NT2/D1 (cell line): Measurements from ENCODE around the gene TEX28.

ENCODE experiments used
- DNase-seq: peaks from one replicate; pipeline ENCODE4 v3.0.0-alpha.2; 2011; ENCODE audit warnings: low read depth, low spot score
- H3K27me3 ChIP-seq: 2 replicates; pipeline ENCODE4 v1.6.0; 2011; ENCODE audit warnings: mild to moderate bottlenecking; ENCODE audit not compliant: insufficient read length, insufficient read depth
- H3K36me3 ChIP-seq: 2 replicates; pipeline ENCODE4 v1.6.1; 2011; ENCODE audit warnings: mild to moderate bottlenecking, low read length, mixed read lengths; ENCODE audit not compliant: insufficient read depth, insufficient read length
- H3K4me1 ChIP-seq: 2 replicates; pipeline ENCODE4 v1.5.1; 2011; ENCODE audit not compliant: insufficient read depth, insufficient read length
- H3K4me3 ChIP-seq: 2 replicates; pipeline ENCODE4 v1.5.1; 2011; ENCODE audit warnings: low read depth; ENCODE audit not compliant: insufficient read length
- H3K9ac ChIP-seq: 2 replicates; pipeline ENCODE4 v1.6.0; 2011; ENCODE audit warnings: low read depth; ENCODE audit not compliant: insufficient read length
- H3K9me3 ChIP-seq: 2 replicates; pipeline ENCODE4 v1.5.1; 2011; ENCODE audit warnings: mild to moderate bottlenecking, low read length; ENCODE audit not compliant: insufficient read depth
- SUZ12 ChIP-seq: IDR thresholded peaks from 2 replicates; pipeline ENCODE4 v1.6.1; 2011; ENCODE audit not compliant: insufficient read length, insufficient read depth; ENCODE audit errors: extremely low read depth
- YY1 ChIP-seq: IDR thresholded peaks from 2 replicates; pipeline ENCODE4 v1.6.1; 2011; ENCODE audit not compliant: insufficient read length, insufficient read depth
- ZNF274 ChIP-seq: IDR thresholded peaks from 2 replicates; pipeline ENCODE4 v1.6.1; 2011; ENCODE audit warnings: mild to moderate bottlenecking, low read depth, low read length

TEX28 gene

DNA sequence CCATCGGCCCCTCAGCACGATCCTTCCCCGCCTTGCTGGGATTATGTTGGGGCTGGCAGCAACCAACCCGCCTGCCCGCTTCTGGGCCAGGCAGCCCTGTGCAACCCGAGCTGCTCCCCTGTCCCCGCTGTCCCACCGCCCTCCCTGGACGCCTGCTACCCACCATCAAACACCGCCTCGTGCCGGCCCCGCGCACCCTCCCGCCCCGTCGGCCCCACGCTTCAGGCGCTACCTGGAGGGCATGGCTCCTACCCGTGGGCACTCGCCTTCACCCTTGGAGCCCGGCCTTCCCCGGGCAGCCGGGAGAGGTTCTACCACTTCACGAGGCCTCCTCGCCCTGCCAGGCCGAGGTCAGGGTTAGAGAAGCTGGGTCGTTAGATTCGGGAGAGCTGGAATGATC lies 37.6 kb upstream of the TEX28 start:
- DNase-seq = no peak
- Histone ChIP-seq H3K36me3 (no peaks in the 10 kb centered on the region), H3K27me3 (no peaks in the 10 kb centered on the region), H3K9me3 (no peaks in the 10 kb centered on the region), H3K9ac (no peak overlapping the region), H3K4me3 (no peak overlapping the region), H3K4me1 (no peaks in the 10 kb centered on the region)
- TF ChIP-seq SUZ12 (no peak), YY1 (no peak), ZNF274 (no peak)

DNA sequence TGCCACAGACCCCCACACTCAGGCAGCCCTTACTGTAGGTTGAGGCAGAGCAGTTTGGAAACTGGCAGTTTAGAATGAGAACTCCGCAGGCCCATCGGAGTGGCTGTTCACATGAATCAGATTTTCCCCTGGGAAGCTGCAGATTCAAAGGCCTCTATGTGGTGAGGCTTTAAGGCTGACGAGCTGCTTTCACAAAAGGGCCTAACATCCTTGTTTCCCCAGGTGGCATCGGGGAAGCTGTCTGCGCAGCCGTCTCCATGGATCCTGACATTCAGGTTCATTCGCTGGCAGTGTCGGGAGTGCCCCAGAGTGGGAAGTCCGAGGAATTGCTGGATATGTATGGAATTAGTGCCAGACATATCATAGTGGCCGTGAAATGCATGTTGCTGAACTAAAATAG lies 34.4 kb upstream of the TEX28 start:
- no peaks in the 10 kb centered on the region for H3K9me3 ChIP-seq
- H3K27me3 ChIP-seq = no peaks in the 10 kb centered on the region
- no peak overlapping the region for H3K4me3 ChIP-seq
- no peak for TF ChIP-seq SUZ12
- TF ChIP-seq ZNF274 = no peak
- no peak for TF ChIP-seq YY1
- no peaks in the 10 kb centered on the region for H3K4me1 ChIP-seq
- no peak for DNase-seq
- H3K36me3 ChIP-seq = no peaks in the 10 kb centered on the region
- no peak overlapping the region for H3K9ac ChIP-seq

DNA sequence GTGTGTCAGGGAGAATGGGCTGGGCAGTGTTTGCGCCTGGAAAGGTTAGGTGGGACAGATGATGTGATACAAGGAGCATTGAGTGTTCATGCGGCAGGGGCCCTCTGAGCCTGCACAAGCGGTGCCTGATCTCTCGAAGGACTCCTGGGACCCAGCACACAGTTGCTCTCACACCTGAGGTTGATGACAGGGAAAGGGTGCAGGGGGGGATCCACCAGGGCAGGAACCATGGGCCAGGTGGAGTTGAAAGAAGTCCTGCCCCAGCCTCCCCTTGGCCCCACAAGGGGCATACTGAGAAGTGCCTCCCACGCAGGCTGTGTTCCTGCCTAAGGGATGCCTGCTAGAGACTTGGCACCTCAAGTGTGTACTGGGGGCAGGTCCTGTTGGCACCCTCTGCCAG lies 33.7 kb upstream of the TEX28 start:
- Histone ChIP-seq H3K36me3 (no peaks in the 10 kb centered on the region), H3K9me3 (no peaks in the 10 kb centered on the region), H3K27me3 (no peaks in the 10 kb centered on the region), H3K4me3 (no peak overlapping the region), H3K9ac (no peak overlapping the region), H3K4me1 (no peaks in the 10 kb centered on the region)
- DNase-seq = no peak
- TF ChIP-seq YY1 = no peak
- no peak for TF ChIP-seq ZNF274
- TF ChIP-seq SUZ12 = no peak

DNA sequence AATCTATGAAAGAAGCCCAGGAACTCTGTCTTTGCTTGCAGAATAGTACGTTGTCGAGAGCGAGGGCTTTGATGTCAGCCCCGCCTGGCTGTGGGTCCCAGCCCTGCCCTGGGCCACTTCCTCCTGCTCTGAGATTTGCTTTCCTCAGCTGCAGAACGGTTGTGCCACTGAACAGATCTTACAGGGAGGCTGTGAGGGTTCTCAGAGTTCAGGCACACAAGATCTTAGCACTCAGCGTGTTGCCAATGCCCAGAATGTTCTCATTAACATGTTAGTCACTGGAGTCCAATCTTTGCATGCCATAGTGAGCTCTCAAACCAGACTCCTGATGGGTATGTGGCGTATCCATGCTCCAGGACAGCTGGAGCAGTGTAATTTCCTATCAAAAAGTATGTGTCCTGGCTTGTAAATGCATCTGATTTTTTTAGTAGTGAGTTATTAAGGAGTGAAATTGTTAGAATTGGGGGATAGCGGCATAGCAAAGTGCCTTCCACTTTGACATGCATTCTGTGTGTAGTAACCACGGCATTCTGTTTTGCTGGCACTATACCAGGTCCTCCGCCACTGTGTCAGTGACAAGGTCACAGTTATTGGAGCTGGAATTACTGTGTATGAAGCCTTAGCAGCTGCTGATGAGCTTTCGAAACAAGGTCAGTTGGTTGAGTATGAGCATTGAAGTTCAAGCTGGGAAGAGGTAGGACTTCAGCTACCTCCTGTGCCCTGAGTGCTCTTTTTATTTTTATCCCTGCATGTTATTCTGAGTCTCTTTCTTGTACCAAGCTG lies 32.3 kb upstream of the TEX28 start:
- no peak for TF ChIP-seq YY1
- TF ChIP-seq SUZ12 = no peak
- TF ChIP-seq ZNF274 = no peak
- Histone ChIP-seq H3K9me3 (no peaks in the 10 kb centered on the region), H3K36me3 (no peaks in the 10 kb centered on the region), H3K9ac (no peak overlapping the region), H3K27me3 (no peaks in the 10 kb centered on the region), H3K4me1 (no peaks in the 10 kb centered on the region), H3K4me3 (no peak overlapping the region)
- no peak for DNase-seq

DNA sequence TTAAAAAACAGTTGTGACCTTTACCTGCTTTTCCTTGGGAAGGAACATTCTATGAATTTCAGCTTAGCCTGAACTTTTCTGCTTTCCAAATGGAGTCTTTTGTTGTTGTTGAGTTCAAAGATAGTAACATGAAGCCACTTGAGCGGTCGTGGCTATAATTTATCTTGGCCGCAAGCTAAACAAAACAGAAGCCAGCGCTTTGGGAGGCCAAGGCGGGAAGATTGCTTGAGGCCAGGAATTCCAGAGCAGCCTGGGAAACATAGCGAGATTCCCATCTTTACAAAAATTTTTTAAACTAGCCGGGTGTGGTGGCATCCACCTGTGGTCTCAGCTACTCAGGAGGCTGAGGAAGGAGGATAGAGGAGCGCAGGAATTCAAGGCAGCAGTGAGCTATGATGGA lies 30.6 kb upstream of the TEX28 start:
- Histone ChIP-seq H3K9ac (no peak overlapping the region), H3K9me3 (no peaks in the 10 kb centered on the region), H3K36me3 (no peaks in the 10 kb centered on the region), H3K4me3 (no peak overlapping the region), H3K4me1 (no peaks in the 10 kb centered on the region), H3K27me3 (peaks cover under 1% of the 10 kb centered on the region)
- no peak for DNase-seq
- TF ChIP-seq YY1 = no peak

DNA sequence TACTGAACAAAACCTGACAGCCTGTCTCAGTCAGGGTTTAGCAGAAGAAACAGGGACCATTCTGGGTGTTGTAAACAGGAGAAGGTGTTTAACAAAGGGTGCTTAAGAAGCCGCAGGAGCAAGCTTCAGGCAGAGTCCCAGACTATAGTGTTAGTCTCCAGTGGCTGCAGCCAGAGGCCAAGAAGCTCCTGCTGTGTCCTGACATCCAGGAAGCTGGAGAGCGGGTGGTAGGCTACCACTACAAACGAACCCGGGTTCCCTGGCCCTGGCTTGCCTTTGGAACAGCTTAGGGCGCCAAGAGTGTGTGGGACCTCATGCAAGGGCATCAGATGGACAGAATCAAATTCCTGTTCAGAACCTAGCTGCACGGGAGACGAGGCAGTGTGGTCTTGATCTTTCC lies 28.6 kb upstream of the TEX28 start:
- Histone ChIP-seq H3K4me1 (no peaks in the 10 kb centered on the region), H3K9me3 (no peaks in the 10 kb centered on the region)

DNA sequence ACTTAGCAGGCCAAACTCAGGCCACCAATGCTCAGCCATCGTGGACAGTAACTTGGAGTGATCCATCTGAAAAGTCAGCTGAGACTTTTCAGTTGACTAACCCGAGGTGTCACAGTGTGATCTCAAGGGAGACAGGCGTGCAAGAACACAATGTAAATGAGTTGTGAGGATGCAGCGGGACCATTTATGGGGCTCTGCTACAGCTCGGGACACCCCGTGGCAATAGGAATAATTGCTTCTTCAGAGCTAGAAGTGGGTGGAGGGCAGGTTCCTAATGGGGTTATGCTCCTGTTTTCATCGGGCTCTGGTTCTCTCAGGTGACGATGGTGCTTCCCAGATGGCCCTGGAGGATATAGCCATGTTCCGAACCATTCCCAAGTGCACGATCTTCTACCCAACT lies 28.0 kb upstream of the TEX28 start:
- no peaks in the 10 kb centered on the region for H3K9me3 ChIP-seq
- H3K36me3 ChIP-seq = no peaks in the 10 kb centered on the region
- no peak overlapping the region for H3K4me3 ChIP-seq
- H3K4me1 ChIP-seq = no peaks in the 10 kb centered on the region
- TF ChIP-seq YY1 (no peak), SUZ12 (no peak), ZNF274 (no peak)
- peaks cover 2% of the 10 kb centered on the region for H3K27me3 ChIP-seq
- no peak for DNase-seq
- no peak overlapping the region for H3K9ac ChIP-seq

More for the DNA sequence above, 28.6 kb upstream of the TEX28 start:
- Histone ChIP-seq H3K27me3 (peaks cover 2% of the 10 kb centered on the region), H3K9ac (no peak overlapping the region), H3K4me3 (no peak overlapping the region), H3K36me3 (no peaks in the 10 kb centered on the region)
- no peak for DNase-seq
- no peak for TF ChIP-seq YY1
- no peak for TF ChIP-seq SUZ12
- no peak for TF ChIP-seq ZNF274

DNA sequence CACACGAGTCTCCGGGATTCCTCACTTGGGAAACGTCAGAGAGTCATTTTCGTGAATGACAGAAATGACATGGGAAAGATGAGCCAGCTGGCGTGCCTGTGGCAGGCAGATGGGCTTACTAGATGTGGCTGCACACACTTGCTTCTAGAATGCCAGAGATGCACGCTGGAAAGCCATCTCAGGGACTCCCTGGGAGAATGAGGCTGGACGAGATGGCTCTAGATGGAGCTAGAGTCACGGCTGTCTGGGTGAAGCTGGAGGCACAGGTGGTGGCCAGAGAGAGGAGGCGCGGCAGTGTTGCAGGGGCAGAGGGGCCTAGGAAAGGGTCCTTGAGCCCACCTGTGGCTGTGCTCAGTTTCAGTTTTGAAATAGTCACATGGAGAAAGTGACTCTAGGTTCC lies 26.7 kb upstream of the TEX28 start:
- Histone ChIP-seq H3K36me3 (no peaks in the 10 kb centered on the region), H3K9me3 (no peaks in the 10 kb centered on the region), H3K4me3 (no peak overlapping the region), H3K4me1 (no peaks in the 10 kb centered on the region), H3K9ac (no peak overlapping the region), H3K27me3 (peaks cover 2% of the 10 kb centered on the region)
- TF ChIP-seq SUZ12 (no peak), YY1 (no peak), ZNF274 (no peak)
- DNase-seq = no peak
